Hippocampal formation (tissue), 2 donors: ENCODE data around the gene EHD2.
"Not testable (repeated sequence)": the region's sequence is repeated elsewhere in the genome, so short reads cannot be mapped to it uniquely, and the experiment has no call there.

Experiments used
- DNase-seq, 2 donors: peaks; one replicate each; lab custom pipeline; 2025; lab: John Stamatoyannopoulos, UW

EHD2 gene

GRCh38 chr19:47713046-47714021 is at the start of gene EHD2:
Gene EHD2 (plus strand): TSS chr19:47713422. CDS start chr19:47716613, 3,191 bp downstream.
- peak in 1 of 2 donors; percentile 26 for DNase-seq

GRCh38 chr19:47663435-47663910 is 49.7 kb upstream of the EHD2 start:
- no peak for DNase-seq

- peak; percentile 21 to 85 for DNase-seq
Observed at GRCh38 chr19:47663911-47664771, 49.1 kb upstream of the EHD2 start.

- not testable (repeated sequence) for DNase-seq
Observed at GRCh38 chr19:47668556-47668955, 44.7 kb upstream of the EHD2 start.

- DNase-seq = no peak
Observed at GRCh38 chr19:47670736-47671135, 42.5 kb upstream of the EHD2 start.

GRCh38 chr19:47671499-47671898 is 41.7 kb upstream of the EHD2 start:
- DNase-seq = no peak

- DNase-seq = no peak
Observed at GRCh38 chr19:47673426-47673825, 39.8 kb upstream of the EHD2 start.

- DNase-seq = no peak
Observed at GRCh38 chr19:47674548-47674947, 38.7 kb upstream of the EHD2 start.

- DNase-seq = no peak
Observed at GRCh38 chr19:47675271-47675670, 38.0 kb upstream of the EHD2 start.

GRCh38 chr19:47675859-47676258 is 37.4 kb upstream of the EHD2 start:
- DNase-seq = no peak

GRCh38 chr19:47676811-47677210 is 36.4 kb upstream of the EHD2 start:
- no peak for DNase-seq

- no peak for DNase-seq
Observed at GRCh38 chr19:47679251-47679900, 33.8 kb upstream of the EHD2 start.

GRCh38 chr19:47679922-47680857 is 33.0 kb upstream of the EHD2 start:
- no peak for DNase-seq

GRCh38 chr19:47680858-47681332 is 32.3 kb upstream of the EHD2 start:
- DNase-seq = no peak

- DNase-seq = no peak
Observed at GRCh38 chr19:47681388-47681787, 31.8 kb upstream of the EHD2 start.

GRCh38 chr19:47681936-47682335 is 31.3 kb upstream of the EHD2 start:
- DNase-seq = no peak

GRCh38 chr19:47682939-47683338 is 30.3 kb upstream of the EHD2 start:
- no peak for DNase-seq

- no peak for DNase-seq
Observed at GRCh38 chr19:47686679-47687450, 26.4 kb upstream of the EHD2 start.

- DNase-seq = no peak
Observed at GRCh38 chr19:47687906-47688305, 25.3 kb upstream of the EHD2 start.

- no peak for DNase-seq
Observed at GRCh38 chr19:47691090-47691489, 22.1 kb upstream of the EHD2 start.
